B cell (primary cell): ENCODE data around the gene RFX4.

Source experiments
- EZH2 ChIP-seq: IDR thresholded peaks from 2 replicates; pipeline ENCODE4 v1.6.1; 2012; ENCODE audit warnings: borderline replicate concordance, low read depth, mild to moderate bottlenecking, moderate library complexity, low read length; ENCODE audit not compliant: insufficient read depth, poor library complexity, severe bottlenecking
- TF ChIP-seq, protein P1 (sequence below): fragments of 200-600 bp; IDR thresholded peaks from one replicate; pipeline ENCODE4 v1.8.0; 2022; ENCODE audit warnings: antibody characterized with exemption, mild to moderate bottlenecking

DNA sequence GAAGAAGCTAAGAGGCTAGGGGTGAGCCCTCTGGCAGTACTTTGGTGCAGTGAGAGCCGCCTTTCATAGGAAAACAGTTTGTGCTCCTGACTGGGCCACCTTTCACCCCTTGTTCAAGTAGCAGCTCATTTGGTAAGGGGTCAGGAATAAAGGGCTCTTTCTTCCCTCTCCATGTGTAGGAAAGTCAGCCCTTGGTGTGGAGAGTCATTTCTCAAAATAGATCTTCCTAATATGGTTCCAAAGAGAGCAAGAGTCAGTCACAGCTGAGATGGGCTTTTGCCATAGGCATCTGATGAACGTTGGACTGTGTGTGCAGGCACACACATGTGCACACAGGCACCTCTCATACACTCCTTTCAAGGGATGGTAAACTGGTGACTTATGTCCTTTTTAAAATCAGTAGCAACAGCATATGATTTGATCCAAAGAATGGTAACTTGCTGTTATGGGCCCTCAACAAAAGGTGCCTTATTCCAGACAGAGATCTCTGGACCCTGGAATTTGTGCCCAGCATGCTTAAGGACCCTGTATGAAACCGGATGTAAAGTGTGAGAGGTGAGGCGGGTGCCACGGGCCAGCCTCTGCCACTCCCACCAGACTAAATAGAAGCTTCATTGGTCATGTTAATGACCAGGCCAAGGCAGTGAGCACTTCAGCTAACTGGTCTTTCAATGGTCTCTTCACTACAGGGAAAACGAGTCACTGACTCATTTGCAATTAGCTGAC is 175.0 kb downstream of the RFX4 start:
- TF ChIP-seq EZH2 = no peak
- TF ChIP-seq, protein P1, sequence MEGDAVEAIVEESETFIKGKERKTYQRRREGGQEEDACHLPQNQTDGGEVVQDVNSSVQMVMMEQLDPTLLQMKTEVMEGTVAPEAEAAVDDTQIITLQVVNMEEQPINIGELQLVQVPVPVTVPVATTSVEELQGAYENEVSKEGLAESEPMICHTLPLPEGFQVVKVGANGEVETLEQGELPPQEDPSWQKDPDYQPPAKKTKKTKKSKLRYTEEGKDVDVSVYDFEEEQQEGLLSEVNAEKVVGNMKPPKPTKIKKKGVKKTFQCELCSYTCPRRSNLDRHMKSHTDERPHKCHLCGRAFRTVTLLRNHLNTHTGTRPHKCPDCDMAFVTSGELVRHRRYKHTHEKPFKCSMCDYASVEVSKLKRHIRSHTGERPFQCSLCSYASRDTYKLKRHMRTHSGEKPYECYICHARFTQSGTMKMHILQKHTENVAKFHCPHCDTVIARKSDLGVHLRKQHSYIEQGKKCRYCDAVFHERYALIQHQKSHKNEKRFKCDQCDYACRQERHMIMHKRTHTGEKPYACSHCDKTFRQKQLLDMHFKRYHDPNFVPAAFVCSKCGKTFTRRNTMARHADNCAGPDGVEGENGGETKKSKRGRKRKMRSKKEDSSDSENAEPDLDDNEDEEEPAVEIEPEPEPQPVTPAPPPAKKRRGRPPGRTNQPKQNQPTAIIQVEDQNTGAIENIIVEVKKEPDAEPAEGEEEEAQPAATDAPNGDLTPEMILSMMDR = no peak
